Loucy (cell line): Measurements from ENCODE around the gene CTNNB1.

ENCODE experiments used
- H2AFZ ChIP-seq: fragments of 200-600 bp; sonication (generic); 2 replicates; pipeline ENCODE4 v1.6.0; 2016; ENCODE audit warnings: antibody characterized with exemption, mild to moderate bottlenecking, low read length, moderate library complexity
- H3F3A ChIP-seq: fragments of 200-600 bp; 2 replicates; pipeline ENCODE4 v1.6.0; 2016; ENCODE audit warnings: antibody characterized with exemption, low read depth, mild to moderate bottlenecking
- H3K27me3 ChIP-seq: fragments of 200-600 bp; sonication (generic); 2 replicates; pipeline ENCODE4 v1.6.1; 2014; ENCODE audit warnings: low read length, mild to moderate bottlenecking; ENCODE audit not compliant: insufficient read depth, poor library complexity, severe bottlenecking
- H3K36me3 ChIP-seq: fragments of 200-600 bp; sonication (generic); 2 replicates; pipeline ENCODE4 v1.6.1; 2016; ENCODE audit warnings: low read length; ENCODE audit not compliant: insufficient read depth
- H3K4me1 ChIP-seq: fragments of 200-600 bp; sonication (generic); 2 replicates; pipeline ENCODE4 v1.5.1; 2014; ENCODE audit warnings: low read length, mild to moderate bottlenecking; ENCODE audit not compliant: insufficient read depth, poor library complexity, severe bottlenecking
- H3K4me2 ChIP-seq: fragments of 200-600 bp; sonication (generic); 2 replicates; pipeline ENCODE4 v1.6.0; 2014; ENCODE audit warnings: antibody characterized with exemption, low read length, low read depth, mild to moderate bottlenecking; ENCODE audit not compliant: poor library complexity, severe bottlenecking
- H3K4me3 ChIP-seq: fragments of 200-600 bp; sonication (generic); 2 replicates; pipeline ENCODE4 v1.5.1; 2014; ENCODE audit warnings: low read length, mild to moderate bottlenecking, mixed read lengths; ENCODE audit not compliant: poor library complexity, severe bottlenecking
- H3K79me2 ChIP-seq: fragments of 200-600 bp; sonication (generic); 2 replicates; pipeline ENCODE4 v1.6.1; 2014; ENCODE audit warnings: low read length; ENCODE audit not compliant: insufficient read depth
- H3K9ac ChIP-seq: fragments of 200-600 bp; sonication (generic); 2 replicates; pipeline ENCODE4 v1.6.0; 2014; ENCODE audit warnings: mild to moderate bottlenecking, low read depth, low read length, moderate library complexity; ENCODE audit not compliant: poor library complexity, severe bottlenecking
- H3K9me2 ChIP-seq: fragments of 200-600 bp; sonication (generic); replicated peaks from 2 replicates; pipeline ENCODE4 v1.6.1; 2016; ENCODE audit warnings: low read depth, low read length, mixed read lengths
- H3K9me3 ChIP-seq: fragments of 200-600 bp; sonication (generic); 2 replicates; pipeline ENCODE4 v1.6.1; 2014; ENCODE audit warnings: mild to moderate bottlenecking, antibody characterized with exemption, low read length, low read depth; ENCODE audit not compliant: insufficient read depth
- H4K20me1 ChIP-seq: fragments of 200-600 bp; sonication (generic); 2 replicates; pipeline ENCODE4 v1.6.0; 2014; ENCODE audit warnings: antibody characterized with exemption, low read length, mild to moderate bottlenecking; ENCODE audit not compliant: insufficient read depth, poor library complexity, severe bottlenecking
- CTCF ChIP-seq: fragments of 200-600 bp; sonication (generic); conservative IDR thresholded peaks from 2 replicates; pipeline ENCODE4 v1.5.1; 2014; ENCODE audit warnings: mild to moderate bottlenecking, antibody characterized with exemption, low read length
- EZH2phosphoT487 ChIP-seq: fragments of 200-600 bp; IDR thresholded peaks from 2 replicates; pipeline ENCODE4 v1.6.1; 2018; ENCODE audit warnings: antibody characterized with exemption, mild to moderate bottlenecking, moderate library complexity, borderline replicate concordance

CTNNB1 gene

GRCh38 chr3:41244620-41245336, 45.5 kb downstream of the CTNNB1 start:
- no peak for TF ChIP-seq CTCF
- TF ChIP-seq EZH2phosphoT487 = no peak
- no peaks in the 10 kb centered on the region for H3K27me3 ChIP-seq
- no peak overlapping the region for H3K9ac ChIP-seq
- no peaks in the 10 kb centered on the region for H3K79me2 ChIP-seq
- peaks cover 30% of the 10 kb centered on the region for H3K36me3 ChIP-seq
- H3K9me2 ChIP-seq = no peaks in the 10 kb centered on the region
- H4K20me1 ChIP-seq = no peaks in the 10 kb centered on the region
- H3K4me3 ChIP-seq = no peak overlapping the region
- no peak overlapping the region for H2AFZ ChIP-seq
- H3F3A ChIP-seq = no peaks in the 10 kb centered on the region
- no peak overlapping the region for H3K4me2 ChIP-seq
- H3K4me1 ChIP-seq = no peaks in the 10 kb centered on the region
- H3K9me3 ChIP-seq = no peaks in the 10 kb centered on the region

- Histone ChIP-seq H3K79me2 (no peaks in the 10 kb centered on the region), H3F3A (no peaks in the 10 kb centered on the region), H3K4me2 (no peak overlapping the region), H4K20me1 (no peaks in the 10 kb centered on the region), H3K4me3 (no peak overlapping the region), H2AFZ (no peak overlapping the region), H3K9ac (no peak overlapping the region), H3K9me2 (no peaks in the 10 kb centered on the region), H3K4me1 (no peaks in the 10 kb centered on the region), H3K36me3 (peaks cover 5% of the 10 kb centered on the region; the same call in 1 of the 2 replicates), H3K27me3 (no peaks in the 10 kb centered on the region), H3K9me3 (no peaks in the 10 kb centered on the region)
- TF ChIP-seq CTCF = no peak
- no peak for TF ChIP-seq EZH2phosphoT487
Measured at GRCh38 chr3:41247055-41248004, 48.0 kb downstream of the CTNNB1 start.

GRCh38 chr3:41248525-41248924, 49.2 kb downstream of the CTNNB1 start:
- no peaks in the 10 kb centered on the region for H3K27me3 ChIP-seq
- H3K9me3 ChIP-seq = no peaks in the 10 kb centered on the region
- peaks cover 5% of the 10 kb centered on the region; the same call in 1 of the 2 replicates for H3K36me3 ChIP-seq
- no peak overlapping the region for H3K4me3 ChIP-seq
- no peaks in the 10 kb centered on the region for H3K9me2 ChIP-seq
- H4K20me1 ChIP-seq = no peaks in the 10 kb centered on the region
- H3F3A ChIP-seq = no peaks in the 10 kb centered on the region
- H3K4me1 ChIP-seq = no peaks in the 10 kb centered on the region
- TF ChIP-seq CTCF = no peak
- no peak for TF ChIP-seq EZH2phosphoT487
- H3K4me2 ChIP-seq = no peak overlapping the region
- H3K9ac ChIP-seq = no peak overlapping the region
- H3K79me2 ChIP-seq = no peaks in the 10 kb centered on the region
- H2AFZ ChIP-seq = no peak overlapping the region
